ENCODE measurements around the gene ZNF223.

DNA sequence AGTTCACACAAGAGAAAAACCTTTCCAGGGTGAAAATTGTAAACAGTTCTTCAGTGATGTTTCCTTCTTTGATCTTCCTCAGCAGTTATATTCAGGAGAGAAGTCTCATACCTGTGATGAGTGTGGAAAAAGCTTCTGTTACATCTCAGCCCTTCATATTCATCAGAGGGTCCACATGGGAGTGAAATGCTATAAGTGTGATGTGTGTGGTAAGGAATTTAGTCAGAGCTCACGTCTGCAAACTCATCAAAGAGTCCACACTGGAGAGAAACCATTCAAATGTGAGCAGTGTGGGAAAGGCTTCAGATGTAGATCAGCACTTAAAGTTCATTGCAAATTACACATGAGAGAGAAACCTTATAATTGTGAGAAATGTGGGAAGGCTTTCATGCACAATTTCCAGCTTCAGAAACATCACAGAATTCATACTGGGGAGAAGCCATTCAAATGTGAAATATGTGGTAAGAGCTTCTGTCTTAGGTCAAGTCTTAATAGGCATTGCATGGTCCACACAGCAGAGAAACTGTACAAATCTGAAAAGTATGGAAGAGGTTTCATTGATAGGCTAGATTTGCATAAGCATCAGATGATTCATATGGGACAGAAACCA lies 19.7 kb upstream of the ZNF223 start:
- TF ChIP-seq, protein P1, sequence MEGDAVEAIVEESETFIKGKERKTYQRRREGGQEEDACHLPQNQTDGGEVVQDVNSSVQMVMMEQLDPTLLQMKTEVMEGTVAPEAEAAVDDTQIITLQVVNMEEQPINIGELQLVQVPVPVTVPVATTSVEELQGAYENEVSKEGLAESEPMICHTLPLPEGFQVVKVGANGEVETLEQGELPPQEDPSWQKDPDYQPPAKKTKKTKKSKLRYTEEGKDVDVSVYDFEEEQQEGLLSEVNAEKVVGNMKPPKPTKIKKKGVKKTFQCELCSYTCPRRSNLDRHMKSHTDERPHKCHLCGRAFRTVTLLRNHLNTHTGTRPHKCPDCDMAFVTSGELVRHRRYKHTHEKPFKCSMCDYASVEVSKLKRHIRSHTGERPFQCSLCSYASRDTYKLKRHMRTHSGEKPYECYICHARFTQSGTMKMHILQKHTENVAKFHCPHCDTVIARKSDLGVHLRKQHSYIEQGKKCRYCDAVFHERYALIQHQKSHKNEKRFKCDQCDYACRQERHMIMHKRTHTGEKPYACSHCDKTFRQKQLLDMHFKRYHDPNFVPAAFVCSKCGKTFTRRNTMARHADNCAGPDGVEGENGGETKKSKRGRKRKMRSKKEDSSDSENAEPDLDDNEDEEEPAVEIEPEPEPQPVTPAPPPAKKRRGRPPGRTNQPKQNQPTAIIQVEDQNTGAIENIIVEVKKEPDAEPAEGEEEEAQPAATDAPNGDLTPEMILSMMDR (IDR thresholded peaks at IDR 0.05; ENCODE audit: low read length): no peak
- no peak for TF ChIP-seq EZH2 (optimal IDR thresholded peaks at IDR 0.05; ENCODE audit: low read depth, low read length)

Data from MM.1S (cell line).